Measurements from ENCODE around the gene PCNX1.
"Not testable (repeated sequence)": the region's sequence is repeated elsewhere in the genome, so short reads cannot be mapped to it uniquely, and the experiment has no call there.

The PCNX1 gene

GRCh38 chr14:71140157-71140556, 232.9 kb downstream of the PCNX1 start:
- H3K4me3 ChIP-seq (ENCODE audit: low read depth, low read length) = no peak overlapping the region
- no peak for DNase-seq (ENCODE audit: low read depth, low spot score)
- in situ Hi-C loops (cut with HindIII; ENCODE audit: low sequenced_read_pairs) = no loop called here
- TF ChIP-seq CTCF (IDR thresholded peaks at IDR 0.05; ENCODE audit: low read depth, low read length) = no peak

- no peak for TF ChIP-seq CTCF (IDR thresholded peaks at IDR 0.05; ENCODE audit: low read depth, low read length)
- in situ Hi-C loops (cut with HindIII; ENCODE audit: low sequenced_read_pairs) = no loop called here
- H3K4me3 ChIP-seq (ENCODE audit: low read depth, low read length) = no peak overlapping the region
- DNase-seq (ENCODE audit: low read depth, low spot score) = peak; percentile 51
Observed at GRCh38 chr14:71141701-71142374, 234.6 kb downstream of the PCNX1 start.

- no peak for TF ChIP-seq CTCF (IDR thresholded peaks at IDR 0.05; ENCODE audit: low read depth, low read length)
- no peak overlapping the region for H3K4me3 ChIP-seq (ENCODE audit: low read depth, low read length)
- DNase-seq (ENCODE audit: low read depth, low spot score) = peak; percentile 95
- in situ Hi-C loops (cut with HindIII; ENCODE audit: low sequenced_read_pairs) = no loop called here
Observed at GRCh38 chr14:71142375-71143038, 235.2 kb downstream of the PCNX1 start.

GRCh38 chr14:71143381-71144290, 236.4 kb downstream of the PCNX1 start:
- no peak for TF ChIP-seq CTCF (IDR thresholded peaks at IDR 0.05; ENCODE audit: low read depth, low read length)
- no peak overlapping the region for H3K4me3 ChIP-seq (ENCODE audit: low read depth, low read length)
- in situ Hi-C loops (cut with HindIII; ENCODE audit: low sequenced_read_pairs) = no loop called here
- peak; percentile 80 for DNase-seq (ENCODE audit: low read depth, low spot score)

GRCh38 chr14:71147335-71147734, 240.1 kb downstream of the PCNX1 start:
- H3K4me3 ChIP-seq (ENCODE audit: low read depth, low read length); in situ Hi-C loops (cut with HindIII; ENCODE audit: low sequenced_read_pairs); DNase-seq (ENCODE audit: low read depth, low spot score): not testable (repeated sequence)

- no peak for TF ChIP-seq CTCF (IDR thresholded peaks at IDR 0.05; ENCODE audit: low read depth, low read length)
- no peak overlapping the region for H3K4me3 ChIP-seq (ENCODE audit: low read depth, low read length)
- in situ Hi-C loops (cut with HindIII; ENCODE audit: low sequenced_read_pairs) = no loop called here
- no peak for DNase-seq (ENCODE audit: low read depth, low spot score)
Observed at GRCh38 chr14:71148627-71149026, 241.4 kb downstream of the PCNX1 start.
